IMR-90 (cell line): ENCODE results near the gene CLCC1.

Experiments
- CTCF ChIP-seq: conservative IDR thresholded peaks from 2 replicates; pipeline ENCODE4 v1.5.1; 2012; ENCODE audit warnings: mild to moderate bottlenecking, low read depth, low read length, improper control_type of control experiment
- MAFK ChIP-seq: IDR thresholded peaks from 2 replicates; pipeline ENCODE4 v1.6.1; 2012; ENCODE audit warnings: low read depth, low read length, improper control_type of control experiment
- POLR2A ChIP-seq: IDR thresholded peaks from 2 replicates; pipeline ENCODE4 v1.6.1; 2012; ENCODE audit warnings: mild to moderate bottlenecking, low read depth, low read length
- RAD21 ChIP-seq: IDR thresholded peaks from 2 replicates; pipeline ENCODE4 v1.6.1; 2012; ENCODE audit warnings: low read length, improper control_type of control experiment

GRCh38 chr1:108955881-108956280 is 7.4 kb downstream of the CLCC1 start:
- TF ChIP-seq CTCF (no peak), RAD21 (no peak), POLR2A (no peak), MAFK (no peak)
